GM23338 (cell line): Measurements from ENCODE around the gene CDKL1. TPM values are rescaled to one million over a fixed set of nuclear protein-coding genes. Genes with fewer than 3 reads are reported as not detected.

Experiments
- ATAC-seq: fragments of 200-7000 bp; cut with Tn5 transposase; 3 replicates; pipeline ENCODE4 v1.9.1; 2020
- DNase-seq: peaks from one replicate; pipeline ENCODE4 v3.0.0-alpha.2; 2015; ENCODE audit warnings: low spot score
- H2AFZ ChIP-seq: fragments of 200-600 bp; sonication (generic); 2 replicates; pipeline ENCODE4 v1.8.0; 2016; ENCODE audit warnings: antibody characterized with exemption, mild to moderate bottlenecking, moderate library complexity
- H3F3A ChIP-seq: fragments of 200-600 bp; sonication (generic); replicated peaks from 2 replicates; pipeline ENCODE4 v1.8.0; 2017; ENCODE audit warnings: antibody characterized with exemption, mixed run types, low read depth
- H3K27ac ChIP-seq: fragments of 200-600 bp; sonication (generic); 2 replicates; pipeline ENCODE4 v1.6.1; 2016; ENCODE audit warnings: low read depth
- H3K27me3 ChIP-seq: fragments of 200-600 bp; sonication (generic); 2 replicates; pipeline ENCODE4 v1.8.0; 2016; ENCODE audit warnings: mild to moderate bottlenecking, mixed run types, moderate library complexity; ENCODE audit not compliant: insufficient read depth
- H3K36me3 ChIP-seq: fragments of 200-600 bp; sonication (generic); 2 replicates; pipeline ENCODE4 v1.8.0; 2016; ENCODE audit warnings: mild to moderate bottlenecking; ENCODE audit not compliant: insufficient read depth
- H3K4me1 ChIP-seq: fragments of 200-600 bp; sonication (generic); 2 replicates; pipeline ENCODE4 v1.8.0; 2016; ENCODE audit warnings: mild to moderate bottlenecking, moderate library complexity; ENCODE audit not compliant: insufficient read depth
- H3K4me2 ChIP-seq: fragments of 200-600 bp; sonication (generic); 2 replicates; pipeline ENCODE4 v1.7.1; 2017; ENCODE audit warnings: mixed run types
- H3K4me3 ChIP-seq: fragments of 200-600 bp; sonication (generic); 2 replicates; pipeline ENCODE4 v1.6.1; 2016; ENCODE audit warnings: mixed run types
- H3K79me2 ChIP-seq: fragments of 200-600 bp; sonication (generic); replicated peaks from 2 replicates; pipeline ENCODE4 v1.8.0; 2017; ENCODE audit warnings: mild to moderate bottlenecking; ENCODE audit not compliant: insufficient read depth
- H3K9me2 ChIP-seq: fragments of 200-600 bp; sonication (generic); 2 replicates; pipeline ENCODE4 v1.8.0; 2017; ENCODE audit not compliant: insufficient read depth
- H4K20me1 ChIP-seq: fragments of 200-600 bp; sonication (generic); replicated peaks from 2 replicates; pipeline ENCODE4 v1.8.0; 2017; ENCODE audit warnings: mild to moderate bottlenecking; ENCODE audit not compliant: insufficient read depth
- H3K27ac Mint-ChIP-seq: 2 replicates; pipeline ENCODE4 v1.8.0; 2020; ENCODE audit warnings: inconsistent platforms, mild to moderate bottlenecking, moderate library complexity, mixed read lengths
- H3K27me3 Mint-ChIP-seq: 3 replicates; pipeline ENCODE4 v1.8.0; 2022; ENCODE audit warnings: low read depth, mild to moderate bottlenecking, moderate library complexity, mixed read lengths, inconsistent platforms; ENCODE audit not compliant: insufficient read depth, poor library complexity
- H3K36me3 Mint-ChIP-seq: 3 replicates; pipeline ENCODE4 v1.8.0; 2021; ENCODE audit warnings: low read depth, mild to moderate bottlenecking, inconsistent platforms, moderate library complexity, mixed read lengths
- H3K4me1 Mint-ChIP-seq: 3 replicates; pipeline ENCODE4 v1.8.0; 2020; ENCODE audit warnings: mild to moderate bottlenecking, inconsistent platforms, mixed read lengths
- H3K4me3 Mint-ChIP-seq: 3 replicates; pipeline ENCODE4 v1.8.0; 2021; ENCODE audit warnings: moderate library complexity, mild to moderate bottlenecking, inconsistent platforms, mixed read lengths
- H3K9me3 Mint-ChIP-seq: 3 replicates; pipeline ENCODE4 v1.8.0; 2020; ENCODE audit warnings: moderate library complexity, mild to moderate bottlenecking, inconsistent platforms, mixed read lengths
- EZH2 ChIP-seq: fragments of 200-600 bp; sonication (generic); IDR thresholded peaks from one replicate; pipeline ENCODE4 v1.8.0; 2017; ENCODE audit warnings: antibody characterized with exemption, mild to moderate bottlenecking, low read depth; ENCODE audit not compliant: unreplicated experiment
- JUNB ChIP-seq: IDR thresholded peaks from one replicate; pipeline ENCODE4 v1.6.1; 2016; ENCODE audit warnings: antibody characterized with exemption; ENCODE audit not compliant: unreplicated experiment
- ZNF331 ChIP-seq: fragments of 250-450 bp; sonication (Bioruptor Pico); IDR thresholded peaks from 2 replicates; pipeline ENCODE4 v1.5.0; 2020; ENCODE audit warnings: low read depth, mild to moderate bottlenecking, moderate library complexity
- polyA plus RNA-seq: library from polyadenylated mRNA; unstranded; fragments of >200 nt; fragmentation: Nextera tagmentation; extraction: Ambion mirVana; gene quantifications from 2 replicates; pipeline ENCODE4 v1.2.1, GENCODE V29; 2016
- total RNA-seq: library from RNA; depleted of rRNA; stranded (reverse); fragments of >200 nt; shearing (Covaris generic); gene quantifications from 2 replicates; pipeline ENCODE4 v1.2.3, GENCODE V29; 2014
- TF ChIP-seq, protein P1 (sequence below), 2 experiments: fragments of 200-600 bp in 1 of 2; sonication (generic) in 1 of 2; conservative IDR thresholded peaks; 2 replicates each; pipeline versions ENCODE4 v1.5.1 to v1.6.1; 2016 to 2017; ENCODE audit warnings: antibody characterized with exemption in 2 of 2, low read depth in 2 of 2, mild to moderate bottlenecking in 2 of 2, moderate library complexity in 1 of 2
- TF ChIP-seq, protein P2 (sequence below): IDR thresholded peaks from 2 replicates; pipeline ENCODE4 v1.6.1; 2016; ENCODE audit warnings: antibody characterized with exemption
- TF ChIP-seq, protein P3 (sequence below): fragments of 250-450 bp; sonication (Bioruptor Pico); IDR thresholded peaks from 2 replicates; pipeline ENCODE4 v1.5.0; 2020; ENCODE audit warnings: mild to moderate bottlenecking, moderate library complexity

CDKL1 gene
- total and polyA plus RNA-seq, 2 experiments from 2014 or later, result 0.52 TPM

DNA sequence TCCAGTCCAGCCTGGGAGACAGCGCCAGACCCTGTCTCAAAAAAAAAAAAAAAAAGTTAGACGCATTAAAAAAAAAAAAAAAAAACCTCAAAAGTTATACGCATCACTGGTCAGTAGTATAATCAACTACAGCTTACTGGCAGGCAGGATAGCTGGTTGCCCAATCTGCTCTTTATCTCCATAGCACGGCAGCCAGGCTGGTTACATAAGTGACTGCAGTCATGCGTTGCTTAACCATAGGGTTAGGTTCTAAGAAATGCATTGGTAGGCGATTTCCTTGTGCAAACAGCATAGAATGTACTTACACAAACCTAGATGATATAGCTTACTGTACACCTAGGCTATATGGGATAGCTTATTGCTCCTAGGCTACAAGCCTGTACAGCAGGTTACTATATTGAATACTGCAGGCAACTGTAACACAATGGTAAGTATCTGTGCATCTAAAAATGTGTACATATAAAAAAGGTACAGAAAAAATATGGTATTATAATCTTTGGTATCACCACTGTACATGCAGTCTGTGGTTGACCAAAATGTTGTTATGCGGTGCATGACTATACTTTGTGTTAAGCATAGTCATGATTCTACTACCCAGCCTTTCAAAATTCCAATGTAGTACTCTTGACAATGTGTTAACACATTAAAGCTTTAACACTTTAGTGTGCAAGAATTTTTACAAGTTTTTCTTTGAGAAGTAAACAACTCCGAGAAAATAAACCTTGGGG lies 92.8 kb downstream of the CDKL1 start:
- Mint-ChIP-seq H3K27ac (no peak overlapping the region), H3K4me3 (no peak overlapping the region), H3K9me3 (peaks cover 10% of the 10 kb centered on the region; the same call in 2 of the 3 replicates), H3K27me3 (no peaks in the 10 kb centered on the region), H3K4me1 (peaks cover 8% of the 10 kb centered on the region; the same call in 2 of the 3 replicates), H3K36me3 (peaks cover 42% of the 10 kb centered on the region)
- Histone ChIP-seq H3F3A (no peaks in the 10 kb centered on the region), H3K79me2 (peaks cover 79% of the 10 kb centered on the region), H3K27me3 (no peaks in the 10 kb centered on the region), H3K27ac (no peak overlapping the region), H4K20me1 (no peaks in the 10 kb centered on the region; the same call in 1 of the 2 replicates), H2AFZ (no peak overlapping the region), H3K36me3 (0 out of 2 replicates have a peak, but pooled peaks cover 3% of the 10 kb centered on the region), H3K4me2 (no peak overlapping the region), H3K4me3 (no peak overlapping the region), H3K4me1 (0 out of 2 replicates have a peak, but pooled peaks cover 4% of the 10 kb centered on the region), H3K9me2 (no peaks in the 10 kb centered on the region)
- DNase-seq, result no peak
- TF ChIP-seq, protein P1, sequence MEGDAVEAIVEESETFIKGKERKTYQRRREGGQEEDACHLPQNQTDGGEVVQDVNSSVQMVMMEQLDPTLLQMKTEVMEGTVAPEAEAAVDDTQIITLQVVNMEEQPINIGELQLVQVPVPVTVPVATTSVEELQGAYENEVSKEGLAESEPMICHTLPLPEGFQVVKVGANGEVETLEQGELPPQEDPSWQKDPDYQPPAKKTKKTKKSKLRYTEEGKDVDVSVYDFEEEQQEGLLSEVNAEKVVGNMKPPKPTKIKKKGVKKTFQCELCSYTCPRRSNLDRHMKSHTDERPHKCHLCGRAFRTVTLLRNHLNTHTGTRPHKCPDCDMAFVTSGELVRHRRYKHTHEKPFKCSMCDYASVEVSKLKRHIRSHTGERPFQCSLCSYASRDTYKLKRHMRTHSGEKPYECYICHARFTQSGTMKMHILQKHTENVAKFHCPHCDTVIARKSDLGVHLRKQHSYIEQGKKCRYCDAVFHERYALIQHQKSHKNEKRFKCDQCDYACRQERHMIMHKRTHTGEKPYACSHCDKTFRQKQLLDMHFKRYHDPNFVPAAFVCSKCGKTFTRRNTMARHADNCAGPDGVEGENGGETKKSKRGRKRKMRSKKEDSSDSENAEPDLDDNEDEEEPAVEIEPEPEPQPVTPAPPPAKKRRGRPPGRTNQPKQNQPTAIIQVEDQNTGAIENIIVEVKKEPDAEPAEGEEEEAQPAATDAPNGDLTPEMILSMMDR (conservative IDR thresholded peaks at IDR 0.05; ENCODE audit: low read depth in 2 of 2), result no peak
- TF ChIP-seq, protein P2, sequence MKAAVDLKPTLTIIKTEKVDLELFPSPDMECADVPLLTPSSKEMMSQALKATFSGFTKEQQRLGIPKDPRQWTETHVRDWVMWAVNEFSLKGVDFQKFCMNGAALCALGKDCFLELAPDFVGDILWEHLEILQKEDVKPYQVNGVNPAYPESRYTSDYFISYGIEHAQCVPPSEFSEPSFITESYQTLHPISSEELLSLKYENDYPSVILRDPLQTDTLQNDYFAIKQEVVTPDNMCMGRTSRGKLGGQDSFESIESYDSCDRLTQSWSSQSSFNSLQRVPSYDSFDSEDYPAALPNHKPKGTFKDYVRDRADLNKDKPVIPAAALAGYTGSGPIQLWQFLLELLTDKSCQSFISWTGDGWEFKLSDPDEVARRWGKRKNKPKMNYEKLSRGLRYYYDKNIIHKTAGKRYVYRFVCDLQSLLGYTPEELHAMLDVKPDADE, result no peak
- TF ChIP-seq JUNB (no peak), EZH2 (no peak), ZNF331 (CRISPR knock-in tag) (no peak)
- TF ChIP-seq, protein P3, sequence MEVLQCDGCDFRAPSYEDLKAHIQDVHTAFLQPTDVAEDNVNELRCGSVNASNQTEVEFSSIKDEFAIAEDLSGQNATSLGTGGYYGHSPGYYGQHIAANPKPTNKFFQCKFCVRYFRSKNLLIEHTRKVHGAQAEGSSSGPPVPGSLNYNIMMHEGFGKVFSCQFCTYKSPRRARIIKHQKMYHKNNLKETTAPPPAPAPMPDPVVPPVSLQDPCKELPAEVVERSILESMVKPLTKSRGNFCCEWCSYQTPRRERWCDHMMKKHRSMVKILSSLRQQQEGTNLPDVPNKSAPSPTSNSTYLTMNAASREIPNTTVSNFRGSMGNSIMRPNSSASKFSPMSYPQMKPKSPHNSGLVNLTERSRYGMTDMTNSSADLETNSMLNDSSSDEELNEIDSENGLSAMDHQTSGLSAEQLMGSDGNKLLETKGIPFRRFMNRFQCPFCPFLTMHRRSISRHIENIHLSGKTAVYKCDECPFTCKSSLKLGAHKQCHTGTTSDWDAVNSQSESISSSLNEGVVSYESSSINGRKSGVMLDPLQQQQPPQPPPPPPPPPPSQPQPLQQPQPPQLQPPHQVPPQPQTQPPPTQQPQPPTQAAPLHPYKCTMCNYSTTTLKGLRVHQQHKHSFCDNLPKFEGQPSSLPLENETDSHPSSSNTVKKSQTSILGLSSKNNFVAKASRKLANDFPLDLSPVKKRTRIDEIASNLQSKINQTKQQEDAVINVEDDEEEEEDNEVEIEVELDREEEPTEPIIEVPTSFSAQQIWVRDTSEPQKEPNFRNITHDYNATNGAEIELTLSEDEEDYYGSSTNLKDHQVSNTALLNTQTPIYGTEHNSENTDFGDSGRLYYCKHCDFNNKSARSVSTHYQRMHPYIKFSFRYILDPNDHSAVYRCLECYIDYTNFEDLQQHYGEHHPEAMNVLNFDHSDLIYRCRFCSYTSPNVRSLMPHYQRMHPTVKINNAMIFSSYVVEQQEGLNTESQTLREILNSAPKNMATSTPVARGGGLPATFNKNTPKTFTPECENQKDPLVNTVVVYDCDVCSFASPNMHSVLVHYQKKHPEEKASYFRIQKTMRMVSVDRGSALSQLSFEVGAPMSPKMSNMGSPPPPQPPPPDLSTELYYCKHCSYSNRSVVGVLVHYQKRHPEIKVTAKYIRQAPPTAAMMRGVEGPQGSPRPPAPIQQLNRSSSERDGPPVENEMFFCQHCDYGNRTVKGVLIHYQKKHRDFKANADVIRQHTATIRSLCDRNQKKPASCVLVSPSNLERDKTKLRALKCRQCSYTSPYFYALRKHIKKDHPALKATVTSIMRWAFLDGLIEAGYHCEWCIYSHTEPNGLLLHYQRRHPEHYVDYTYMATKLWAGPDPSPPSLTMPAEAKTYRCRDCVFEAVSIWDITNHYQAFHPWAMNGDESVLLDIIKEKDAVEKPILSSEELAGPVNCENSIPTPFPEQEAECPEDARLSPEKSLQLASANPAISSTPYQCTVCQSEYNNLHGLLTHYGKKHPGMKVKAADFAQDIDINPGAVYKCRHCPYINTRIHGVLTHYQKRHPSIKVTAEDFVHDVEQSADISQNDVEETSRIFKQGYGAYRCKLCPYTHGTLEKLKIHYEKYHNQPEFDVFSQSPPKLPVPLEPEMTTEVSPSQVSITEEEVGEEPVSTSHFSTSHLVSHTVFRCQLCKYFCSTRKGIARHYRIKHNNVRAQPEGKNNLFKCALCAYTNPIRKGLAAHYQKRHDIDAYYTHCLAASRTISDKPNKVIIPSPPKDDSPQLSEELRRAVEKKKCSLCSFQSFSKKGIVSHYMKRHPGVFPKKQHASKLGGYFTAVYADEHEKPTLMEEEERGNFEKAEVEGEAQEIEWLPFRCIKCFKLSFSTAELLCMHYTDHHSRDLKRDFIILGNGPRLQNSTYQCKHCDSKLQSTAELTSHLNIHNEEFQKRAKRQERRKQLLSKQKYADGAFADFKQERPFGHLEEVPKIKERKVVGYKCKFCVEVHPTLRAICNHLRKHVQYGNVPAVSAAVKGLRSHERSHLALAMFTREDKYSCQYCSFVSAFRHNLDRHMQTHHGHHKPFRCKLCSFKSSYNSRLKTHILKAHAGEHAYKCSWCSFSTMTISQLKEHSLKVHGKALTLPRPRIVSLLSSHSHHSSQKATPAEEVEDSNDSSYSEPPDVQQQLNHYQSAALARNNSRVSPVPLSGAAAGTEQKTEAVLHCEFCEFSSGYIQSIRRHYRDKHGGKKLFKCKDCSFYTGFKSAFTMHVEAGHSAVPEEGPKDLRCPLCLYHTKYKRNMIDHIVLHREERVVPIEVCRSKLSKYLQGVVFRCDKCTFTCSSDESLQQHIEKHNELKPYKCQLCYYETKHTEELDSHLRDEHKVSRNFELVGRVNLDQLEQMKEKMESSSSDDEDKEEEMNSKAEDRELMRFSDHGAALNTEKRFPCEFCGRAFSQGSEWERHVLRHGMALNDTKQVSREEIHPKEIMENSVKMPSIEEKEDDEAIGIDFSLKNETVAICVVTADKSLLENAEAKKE (CRISPR knock-in tag), result no peak
- ATAC-seq, result no peak
